Endothelial cell of umbilical vein (primary cell): ENCODE measurements around the gene RPS27L.

Source experiments
- CTCF ChIP-seq, 2 donors: IDR thresholded peaks; 1 replicate in 1 of 2; 2 replicates in 1 of 2; pipeline ENCODE4 v1.5.1; 2011; ENCODE audit warnings: low read length in 2 of 2, mild to moderate bottlenecking in 2 of 2, moderate library complexity in 2 of 2, control low read depth in 1 of 2, inconsistent platforms in 1 of 2, low read depth in 1 of 2; ENCODE audit not compliant: insufficient read depth in 1 of 2; ENCODE audit errors: extremely low read depth in 1 of 2
- EZH2 ChIP-seq: IDR thresholded peaks from 2 replicates; pipeline ENCODE4 v1.6.1; 2012; ENCODE audit warnings: borderline replicate concordance, low read depth, mild to moderate bottlenecking, moderate library complexity, low read length, inconsistent platforms; ENCODE audit not compliant: severe bottlenecking
- FOS ChIP-seq: IDR thresholded peaks from 2 replicates; pipeline ENCODE4 v1.6.1; 2011; ENCODE audit warnings: mild to moderate bottlenecking, low read length, moderate library complexity, borderline replicate concordance; ENCODE audit not compliant: insufficient read depth
- GATA2 ChIP-seq: IDR thresholded peaks from 2 replicates; pipeline ENCODE4 v1.7.0; 2011; ENCODE audit warnings: low read depth, mild to moderate bottlenecking, moderate library complexity, mixed read lengths, low read length; ENCODE audit not compliant: insufficient read length, insufficient read depth
- JUN ChIP-seq: IDR thresholded peaks from 2 replicates; pipeline ENCODE4 v1.6.1; 2011; ENCODE audit warnings: borderline replicate concordance, low read depth; ENCODE audit not compliant: insufficient read length, insufficient read depth
- MAX ChIP-seq: IDR thresholded peaks from 2 replicates; pipeline ENCODE4 v1.6.1; 2011; ENCODE audit not compliant: insufficient read depth, insufficient read length
- MYC ChIP-seq: IDR thresholded peaks from one replicate; pipeline ENCODE4 v1.6.1; 2011; ENCODE audit warnings: mild to moderate bottlenecking, low read depth, low read length
- POLR2A ChIP-seq: IDR thresholded peaks from 2 replicates; pipeline ENCODE4 v1.6.1; 2012; ENCODE audit warnings: low read depth, mild to moderate bottlenecking, control low read depth, low read length
- POLR2AphosphoS5 ChIP-seq: IDR thresholded peaks from 2 replicates; pipeline ENCODE4 v1.6.1; 2012; ENCODE audit warnings: low read depth, mild to moderate bottlenecking, control low read depth, low read length, moderate library complexity; ENCODE audit not compliant: insufficient read depth

- no peak for TF ChIP-seq POLR2A
- TF ChIP-seq CTCF (IDR thresholded peaks at IDR 0.05; ENCODE audit: extremely low read depth in 1 of 2, insufficient read depth in 1 of 2, low read depth in 1 of 2, low read length in 2 of 2): no peak
- TF ChIP-seq EZH2: no peak
- TF ChIP-seq MAX: no peak
- no peak for TF ChIP-seq POLR2AphosphoS5
- TF ChIP-seq JUN: no peak
- no peak for TF ChIP-seq FOS
- TF ChIP-seq MYC: no peak
- no peak for TF ChIP-seq GATA2
These were observed 24.4 kb upstream of the RPS27L start for GRCh38 chr15:63181648-63182047.
